ENCODE measurements around the gene IGSF1. TPM values are rescaled to one million over a fixed set of nuclear protein-coding genes. Genes with fewer than 3 reads are reported as not detected.

IGSF1 gene
- total RNA-seq (1 to 10 TPM; 2.5 to 3.2 TPM), polyA plus RNA-seq (under 1 TPM in 1 of 2 donors, not detected in 1; 0.97 TPM)
- long read RNA-seq, donor 1, partial matches to known transcripts = 0 of 2 reads
- long read RNA-seq, donor 1, other reads (novel, unspliced or antisense) = 1 of 2 reads
- long read RNA-seq, donor 2, full-length matches to known transcripts = 1 of 1 reads
- long read RNA-seq, donor 2, partial matches to known transcripts = 0 of 1 reads
- long read RNA-seq, donor 2, other reads (novel, unspliced or antisense) = 0 of 1 reads

DNA sequence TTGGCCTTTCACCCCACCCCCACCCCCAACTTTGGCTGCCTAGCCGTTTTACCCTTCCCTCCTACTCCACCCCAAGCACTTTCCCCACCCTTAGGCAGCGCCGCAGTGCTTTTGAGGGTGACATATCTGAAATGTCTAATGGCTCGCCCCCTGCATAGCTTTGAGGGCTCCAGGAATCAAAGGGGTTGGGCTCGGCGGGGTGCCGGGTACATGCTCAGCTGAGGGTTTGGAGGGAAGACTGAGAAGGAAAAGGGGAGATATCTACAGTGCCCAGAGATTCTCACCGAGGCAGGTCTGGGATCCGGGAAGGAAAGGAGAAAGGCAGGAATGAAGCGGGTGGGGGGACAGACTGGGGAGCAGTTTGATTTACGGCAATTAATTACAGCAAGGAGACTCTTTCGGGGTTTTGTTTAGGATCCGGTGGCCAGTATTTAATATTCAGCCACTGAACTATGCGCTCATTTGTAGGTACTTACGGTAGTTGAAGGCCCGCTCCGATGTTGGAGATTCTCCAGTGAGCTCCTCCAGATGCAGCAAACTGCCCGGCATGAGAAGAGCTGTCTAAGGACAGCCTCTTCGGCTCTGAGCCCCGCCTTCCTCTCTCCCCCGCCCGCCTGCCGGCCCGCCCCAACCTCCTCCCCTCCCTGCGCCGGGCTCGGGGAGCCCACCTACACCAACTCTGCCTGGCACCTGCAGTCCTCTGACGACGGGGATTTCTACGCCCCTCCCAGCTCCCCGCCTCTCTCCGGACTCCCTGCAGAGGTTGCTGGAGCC, at the start of gene IGSF1:
Gene IGSF1 (minus strand): TSS at position 569 of the 774 bp plus-strand sequence. CDS start 2,632 bp downstream, outside the sequence.
- H3K9me3 ChIP-seq (ENCODE audit: control insufficient read depth, low read length) = no peaks in the 10 kb centered on the region
- H3K4me1 ChIP-seq (ENCODE audit: control insufficient read depth in 1 of 2, insufficient read depth in 2 of 2, low read length in 2 of 2) = no peaks in the 10 kb centered on the region
- peak; percentile 52 for ATAC-seq (ENCODE audit: low FRiP score)
- H3K27me3 ChIP-seq (ENCODE audit: control insufficient read depth in 1 of 2, insufficient read depth in 2 of 2, low read length in 1 of 2) = no peaks in the 10 kb centered on the region
- H3K27ac ChIP-seq (ENCODE audit: low read depth in 1 of 2, low read length in 2 of 2) = no peak within 1 kb of the TSS
- intact Hi-C loops (cut with DNase I) = no loop called here
- H3K36me3 ChIP-seq (ENCODE audit: control insufficient read depth in 1 of 2, insufficient read depth in 2 of 2, low read length in 1 of 2) = no peaks in the 10 kb centered on the region
- 1 to 16% methylated on average over 32 of the region's 32 CpGs for WGBS, 2 donors
- no peak for DNase-seq
- peak within 1 kb of the TSS in 1 of 2 donors; percentile 6 for H3K4me3 ChIP-seq (ENCODE audit: low read length in 2 of 2)

GRCh38 chrX:131332331-131332730, 43.2 kb upstream of the IGSF1 start:
- H3K4me3 ChIP-seq (ENCODE audit: low read length in 2 of 2) = no peak overlapping the region
- DNase-seq (no peak), ATAC-seq (ENCODE audit: low FRiP score) (no peak)
- H3K9me3 ChIP-seq (ENCODE audit: control insufficient read depth, low read length) = no peaks in the 10 kb centered on the region
- no peaks in the 10 kb centered on the region for H3K27me3 ChIP-seq (ENCODE audit: control insufficient read depth in 1 of 2, insufficient read depth in 2 of 2, low read length in 1 of 2)
- intact Hi-C loops (cut with DNase I) = no loop called here
- 79 to 97% methylated on average over 3 of the region's 3 CpGs for WGBS, 2 donors
- H3K36me3 ChIP-seq (ENCODE audit: control insufficient read depth in 1 of 2, insufficient read depth in 2 of 2, low read length in 1 of 2) = no peaks in the 10 kb centered on the region
- no peaks in the 10 kb centered on the region for H3K4me1 ChIP-seq (ENCODE audit: control insufficient read depth in 1 of 2, insufficient read depth in 2 of 2, low read length in 2 of 2)
- no peak overlapping the region for H3K27ac ChIP-seq (ENCODE audit: low read depth in 1 of 2, low read length in 2 of 2)

GRCh38 chrX:131331152-131331551, 42.0 kb upstream of the IGSF1 start:
- no peak for DNase-seq
- no peaks in the 10 kb centered on the region for H3K36me3 ChIP-seq (ENCODE audit: control insufficient read depth in 1 of 2, insufficient read depth in 2 of 2, low read length in 1 of 2)
- no peaks in the 10 kb centered on the region for H3K27me3 ChIP-seq (ENCODE audit: control insufficient read depth in 1 of 2, insufficient read depth in 2 of 2, low read length in 1 of 2)
- H3K4me1 ChIP-seq (ENCODE audit: control insufficient read depth in 1 of 2, insufficient read depth in 2 of 2, low read length in 2 of 2) = no peaks in the 10 kb centered on the region
- WGBS, 2 donors = 55 to 73% methylated on average over 6 of the region's 6 CpGs
- intact Hi-C loops (cut with DNase I) = no loop called here
- H3K4me3 ChIP-seq (ENCODE audit: low read length in 2 of 2) = no peak overlapping the region
- no peak for ATAC-seq (ENCODE audit: low FRiP score)
- no peak overlapping the region for H3K27ac ChIP-seq (ENCODE audit: low read depth in 1 of 2, low read length in 2 of 2)
- no peaks in the 10 kb centered on the region for H3K9me3 ChIP-seq (ENCODE audit: control insufficient read depth, low read length)

DNA sequence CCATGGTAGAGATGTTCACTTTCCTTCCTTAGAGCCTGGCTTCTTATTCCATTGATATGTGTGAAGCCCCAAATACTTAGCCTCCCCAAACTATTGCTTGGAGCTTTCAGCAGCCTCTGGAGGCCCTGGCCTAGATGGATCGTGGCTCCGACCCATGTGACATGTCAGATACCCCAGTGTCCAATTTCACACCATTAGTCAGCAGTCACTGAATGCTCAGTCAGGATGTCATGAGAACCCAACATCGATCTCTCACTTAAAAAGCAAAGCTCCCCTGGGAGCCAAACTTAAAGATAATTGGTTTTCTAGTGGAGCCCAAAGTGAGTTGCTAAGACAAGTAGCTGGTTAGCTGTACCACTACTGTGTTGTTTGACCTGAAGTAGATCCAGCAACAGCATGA, 41.6 kb upstream of the IGSF1 start:
- no peak for DNase-seq
- H3K9me3 ChIP-seq (ENCODE audit: control insufficient read depth, low read length) = no peaks in the 10 kb centered on the region
- no peak overlapping the region for H3K4me3 ChIP-seq (ENCODE audit: low read length in 2 of 2)
- H3K36me3 ChIP-seq (ENCODE audit: control insufficient read depth in 1 of 2, insufficient read depth in 2 of 2, low read length in 1 of 2) = no peaks in the 10 kb centered on the region
- 52 to 74% methylated on average over 3 of the region's 3 CpGs for WGBS, 2 donors
- H3K27ac ChIP-seq (ENCODE audit: low read depth in 1 of 2, low read length in 2 of 2) = no peak overlapping the region
- intact Hi-C loops (cut with DNase I) = no loop called here
- ATAC-seq (ENCODE audit: low FRiP score) = no peak
- H3K27me3 ChIP-seq (ENCODE audit: control insufficient read depth in 1 of 2, insufficient read depth in 2 of 2, low read length in 1 of 2) = no peaks in the 10 kb centered on the region
- H3K4me1 ChIP-seq (ENCODE audit: control insufficient read depth in 1 of 2, insufficient read depth in 2 of 2, low read length in 2 of 2) = no peaks in the 10 kb centered on the region

GRCh38 chrX:131322651-131323050, 33.5 kb upstream of the IGSF1 start:
- no peak for ATAC-seq (ENCODE audit: low FRiP score)
- intact Hi-C loops (cut with DNase I) = no loop called here
- Histone ChIP-seq H3K4me3 (ENCODE audit: low read length in 2 of 2) (no peak overlapping the region), H3K36me3 (ENCODE audit: control insufficient read depth in 1 of 2, insufficient read depth in 2 of 2, low read length in 1 of 2) (no peaks in the 10 kb centered on the region), H3K9me3 (ENCODE audit: control insufficient read depth, low read length) (no peaks in the 10 kb centered on the region), H3K4me1 (ENCODE audit: control insufficient read depth in 1 of 2, insufficient read depth in 2 of 2, low read length in 2 of 2) (no peaks in the 10 kb centered on the region), H3K27ac (ENCODE audit: low read depth in 1 of 2, low read length in 2 of 2) (no peak overlapping the region), H3K27me3 (ENCODE audit: control insufficient read depth in 1 of 2, insufficient read depth in 2 of 2, low read length in 1 of 2) (no peaks in the 10 kb centered on the region)
- no peak for DNase-seq
- 26 to 29% methylated on average over 3 of the region's 3 CpGs for WGBS, 2 donors

DNA sequence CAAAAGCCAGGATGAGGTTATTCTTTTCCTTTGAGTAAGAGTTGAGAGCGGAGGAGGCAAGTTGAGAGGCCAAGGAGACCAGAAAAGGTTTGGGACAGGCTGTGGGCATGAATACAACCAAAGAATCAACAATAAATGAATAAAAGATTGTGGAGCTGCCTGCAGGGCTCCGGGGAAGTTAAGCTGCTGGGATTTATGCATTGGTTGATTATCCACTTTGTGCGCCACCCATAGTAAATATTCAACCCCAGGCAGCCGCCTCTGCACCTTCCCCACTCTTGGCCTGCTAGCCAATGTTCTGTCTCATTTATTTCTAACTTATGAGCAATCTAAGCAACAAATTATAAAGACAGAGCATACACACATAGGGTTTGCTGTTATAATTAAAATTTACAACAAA, 28.2 kb upstream of the IGSF1 start:
- intact Hi-C loops (cut with DNase I) = no loop called here
- Histone ChIP-seq H3K4me3 (ENCODE audit: low read length in 2 of 2) (no peak overlapping the region), H3K36me3 (ENCODE audit: control insufficient read depth in 1 of 2, insufficient read depth in 2 of 2, low read length in 1 of 2) (no peaks in the 10 kb centered on the region), H3K9me3 (ENCODE audit: control insufficient read depth, low read length) (no peaks in the 10 kb centered on the region), H3K27me3 (ENCODE audit: control insufficient read depth in 1 of 2, insufficient read depth in 2 of 2, low read length in 1 of 2) (no peaks in the 10 kb centered on the region), H3K4me1 (ENCODE audit: control insufficient read depth in 1 of 2, insufficient read depth in 2 of 2, low read length in 2 of 2) (no peaks in the 10 kb centered on the region), H3K27ac (ENCODE audit: low read depth in 1 of 2, low read length in 2 of 2) (no peak overlapping the region)
- WGBS, 2 donors = 78 to 91% methylated on average over 4 of the region's 4 CpGs
- no peak for DNase-seq
- ATAC-seq (ENCODE audit: low FRiP score) = no peak

- H3K4me1 ChIP-seq (ENCODE audit: control insufficient read depth in 1 of 2, insufficient read depth in 2 of 2, low read length in 2 of 2) = no peaks in the 10 kb centered on the region
- no peaks in the 10 kb centered on the region for H3K27me3 ChIP-seq (ENCODE audit: control insufficient read depth in 1 of 2, insufficient read depth in 2 of 2, low read length in 1 of 2)
- ATAC-seq (ENCODE audit: low FRiP score) (no peak), DNase-seq (no peak)
- intact Hi-C loops (cut with DNase I) = no loop called here
- H3K27ac ChIP-seq (ENCODE audit: low read depth in 1 of 2, low read length in 2 of 2) = no peak overlapping the region
- H3K9me3 ChIP-seq (ENCODE audit: control insufficient read depth, low read length) = no peaks in the 10 kb centered on the region
- no peak overlapping the region for H3K4me3 ChIP-seq (ENCODE audit: low read length in 2 of 2)
- H3K36me3 ChIP-seq (ENCODE audit: control insufficient read depth in 1 of 2, insufficient read depth in 2 of 2, low read length in 1 of 2) = no peaks in the 10 kb centered on the region
- WGBS, 2 donors = 24 to 56% methylated on average over 1 of the region's 1 CpG
These were observed 27.2 kb upstream of the IGSF1 start for GRCh38 chrX:131316260-131316659.

GRCh38 chrX:131308980-131309379, 19.9 kb upstream of the IGSF1 start:
- no peaks in the 10 kb centered on the region for H3K9me3 ChIP-seq (ENCODE audit: control insufficient read depth, low read length)
- no peak for DNase-seq
- H3K4me3 ChIP-seq (ENCODE audit: low read length in 2 of 2) = no peak overlapping the region
- no peak for ATAC-seq (ENCODE audit: low FRiP score)
- H3K27me3 ChIP-seq (ENCODE audit: control insufficient read depth in 1 of 2, insufficient read depth in 2 of 2, low read length in 1 of 2) = no peaks in the 10 kb centered on the region
- intact Hi-C loops (cut with DNase I) = no loop called here
- H3K36me3 ChIP-seq (ENCODE audit: control insufficient read depth in 1 of 2, insufficient read depth in 2 of 2, low read length in 1 of 2) = no peaks in the 10 kb centered on the region
- H3K4me1 ChIP-seq (ENCODE audit: control insufficient read depth in 1 of 2, insufficient read depth in 2 of 2, low read length in 2 of 2) = no peaks in the 10 kb centered on the region
- H3K27ac ChIP-seq (ENCODE audit: low read depth in 1 of 2, low read length in 2 of 2) = no peak overlapping the region

DNA sequence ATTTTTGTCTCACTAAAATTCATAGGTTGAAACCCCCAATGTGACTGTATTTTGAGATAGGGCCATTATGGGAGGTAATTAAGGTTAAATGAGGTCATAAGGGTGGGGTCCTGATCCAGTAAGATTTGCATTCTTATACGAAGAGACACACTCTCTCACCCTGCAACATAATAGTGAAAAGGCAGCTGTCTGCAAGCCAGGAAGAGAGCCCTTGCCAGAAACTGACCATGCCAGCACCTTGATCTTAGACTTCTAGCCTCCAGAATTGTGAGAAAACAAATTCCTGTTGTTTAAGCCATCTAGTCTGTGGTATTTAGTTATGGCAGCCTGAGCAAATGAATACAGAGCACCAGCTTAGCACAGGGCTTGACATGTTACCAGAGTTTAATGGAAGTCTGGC, 17.5 kb upstream of the IGSF1 start:
- no peak overlapping the region for H3K27ac ChIP-seq (ENCODE audit: low read depth in 1 of 2, low read length in 2 of 2)
- DNase-seq (no peak), ATAC-seq (ENCODE audit: low FRiP score) (no peak)
- 11 to 29% methylated on average over 1 of the region's 1 CpG for WGBS, 2 donors
- H3K9me3 ChIP-seq (ENCODE audit: control insufficient read depth, low read length) = no peaks in the 10 kb centered on the region
- no peaks in the 10 kb centered on the region for H3K27me3 ChIP-seq (ENCODE audit: control insufficient read depth in 1 of 2, insufficient read depth in 2 of 2, low read length in 1 of 2)
- H3K36me3 ChIP-seq (ENCODE audit: control insufficient read depth in 1 of 2, insufficient read depth in 2 of 2, low read length in 1 of 2) = no peaks in the 10 kb centered on the region
- intact Hi-C loops (cut with DNase I) = no loop called here
- H3K4me1 ChIP-seq (ENCODE audit: control insufficient read depth in 1 of 2, insufficient read depth in 2 of 2, low read length in 2 of 2) = no peaks in the 10 kb centered on the region
- H3K4me3 ChIP-seq (ENCODE audit: low read length in 2 of 2) = no peak overlapping the region

All from aorta (tissue), 5 donors.